Measurements from ENCODE around the gene ANXA8L1. TPM values are rescaled to one million over a fixed set of nuclear protein-coding genes. Genes with fewer than 3 reads are reported as not detected.
"Not testable (repeated sequence)": the region's sequence is repeated elsewhere in the genome, so short reads cannot be mapped to it uniquely, and the experiment has no call there.

ANXA8L1 gene
- total and polyA plus RNA-seq, 7 donors: 0.68 TPM; not detected in 6

GRCh38 chr10:46385858-46386257 is 10.3 kb downstream of the ANXA8L1 start:
- H3K36me3 ChIP-seq; H3K27ac ChIP-seq; intact Hi-C loops (cut with DNase I); H3K9me3 ChIP-seq; DNase-seq; H3K27me3 ChIP-seq; H3K4me3 ChIP-seq; H3K4me1 ChIP-seq: not testable (repeated sequence)
- no CpG with 5 or more reads among the region's 7 CpGs for WGBS, 2 donors

- intact Hi-C loops (cut with DNase I); H3K36me3 ChIP-seq; H3K4me3 ChIP-seq; H3K9me3 ChIP-seq; DNase-seq; H3K4me1 ChIP-seq; H3K27ac ChIP-seq; H3K27me3 ChIP-seq: not testable (repeated sequence)
- WGBS, 2 donors: 100% methylated on average over 1 of the region's 4 CpGs; no CpG with 5 or more reads in 1 of the 2 donors
Measured at GRCh38 chr10:46386694-46387093, 11.1 kb downstream of the ANXA8L1 start.

DNA sequence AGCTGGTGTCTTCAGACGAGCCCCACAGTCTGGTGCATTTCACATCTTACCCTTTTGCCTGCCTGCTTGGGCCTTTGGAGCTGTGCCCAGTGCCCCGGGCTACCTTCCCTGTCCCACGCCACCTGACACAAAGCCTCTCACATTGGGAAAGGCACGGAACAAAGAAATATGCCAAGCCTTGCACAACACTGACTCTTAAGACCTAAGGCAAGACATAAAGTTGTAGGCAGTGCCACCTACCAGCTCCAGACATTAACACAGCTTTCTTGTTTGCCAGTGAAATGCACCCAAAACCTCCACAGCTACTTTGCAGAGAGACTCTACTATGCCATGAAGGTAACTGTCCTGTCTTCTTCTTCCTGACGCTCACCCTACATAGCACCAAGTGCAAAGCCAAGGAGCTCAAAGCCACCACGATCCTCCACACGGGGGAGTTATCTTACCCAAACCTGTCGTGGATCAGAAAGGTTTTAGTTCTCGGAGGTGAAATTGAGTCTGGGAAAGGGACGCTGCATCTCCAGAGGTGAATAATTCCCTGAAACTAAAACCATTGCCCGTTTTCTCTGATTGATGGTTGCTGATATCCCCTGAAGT is 11.8 kb downstream of the ANXA8L1 start:
- H3K9me3 ChIP-seq; H3K4me3 ChIP-seq; H3K27me3 ChIP-seq; intact Hi-C loops (cut with DNase I); H3K4me1 ChIP-seq; H3K36me3 ChIP-seq; DNase-seq; H3K27ac ChIP-seq: not testable (repeated sequence)
- WGBS, 2 donors: no CpG with 5 or more reads among the region's 11 CpGs

GRCh38 chr10:46391422-46391821 is 15.8 kb downstream of the ANXA8L1 start:
- H3K4me3 ChIP-seq; H3K4me1 ChIP-seq; intact Hi-C loops (cut with DNase I); DNase-seq; H3K27ac ChIP-seq; H3K27me3 ChIP-seq; H3K9me3 ChIP-seq; H3K36me3 ChIP-seq: not testable (repeated sequence)
- 83 to 93% methylated on average over 4 of the region's 6 CpGs for WGBS, 2 donors

DNA sequence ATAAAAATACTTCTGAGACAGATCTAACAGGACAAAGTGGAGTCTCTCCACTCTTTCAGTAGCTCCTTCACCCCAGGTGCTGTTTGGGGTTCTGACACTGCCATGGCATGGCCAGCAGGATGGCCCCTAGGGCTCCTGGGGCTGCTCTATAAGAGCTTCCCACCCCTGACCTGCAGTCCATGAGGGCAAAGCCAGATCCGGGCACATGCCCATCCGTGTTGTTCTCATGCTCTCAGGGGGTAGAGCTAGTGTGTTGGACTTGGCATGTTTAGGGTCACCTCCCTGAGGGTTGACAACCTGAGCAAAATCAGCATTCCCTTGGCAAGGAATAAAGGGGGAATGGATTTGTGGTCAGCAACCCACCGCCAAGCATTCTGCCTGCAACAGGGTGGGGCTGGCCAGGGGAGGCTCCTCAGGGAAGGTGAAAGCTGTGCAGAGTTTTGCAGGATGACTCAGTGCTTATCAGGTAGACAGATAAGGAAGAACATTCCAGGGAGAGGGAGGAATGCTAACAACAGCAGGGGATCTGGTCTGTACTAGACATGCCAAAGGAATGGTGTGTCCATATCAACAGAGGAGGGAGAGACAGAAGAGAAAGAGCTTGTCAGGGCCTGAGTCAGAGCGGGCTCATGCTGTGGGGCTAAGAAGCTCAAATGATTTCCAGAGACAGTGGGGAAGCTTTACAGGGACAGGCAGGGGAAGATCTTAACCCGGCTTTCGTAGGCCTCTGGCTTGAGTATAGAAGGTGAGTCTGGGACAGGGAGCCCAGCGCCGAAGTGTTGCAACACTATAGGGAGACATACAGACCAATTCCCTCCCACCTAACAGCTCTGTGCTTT is 21.1 kb downstream of the ANXA8L1 start:
- WGBS, 2 donors: 81 to 82% methylated on average over 8 of the region's 8 CpGs
- H3K36me3 ChIP-seq; H3K27me3 ChIP-seq; intact Hi-C loops (cut with DNase I); H3K4me3 ChIP-seq; H3K4me1 ChIP-seq; H3K9me3 ChIP-seq; DNase-seq: not testable (repeated sequence)
- H3K27ac ChIP-seq: peak overlapping the region in 1 of 4 donors; percentile 43

DNA sequence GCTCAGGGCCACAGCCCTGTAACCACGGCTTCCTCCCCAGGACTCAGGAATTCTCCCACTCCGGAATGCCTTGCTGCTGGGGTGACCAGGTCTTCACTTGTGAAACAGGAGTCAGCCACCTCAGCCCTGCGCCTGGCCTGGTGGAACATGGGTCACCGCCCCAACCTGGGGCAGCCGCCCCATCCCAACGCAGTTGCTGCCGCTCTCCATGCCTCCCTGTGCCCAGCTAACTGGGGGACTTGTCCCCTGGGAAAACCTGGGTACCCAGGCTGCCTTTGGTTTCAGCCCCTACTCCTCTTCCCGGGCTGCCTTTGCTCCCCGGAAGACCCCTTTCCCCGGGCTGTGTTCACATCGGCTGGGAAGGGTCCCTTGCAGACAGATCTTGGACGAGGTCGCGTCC is 22.2 kb downstream of the ANXA8L1 start:
- intact Hi-C loops (cut with DNase I): not testable (repeated sequence)

DNA sequence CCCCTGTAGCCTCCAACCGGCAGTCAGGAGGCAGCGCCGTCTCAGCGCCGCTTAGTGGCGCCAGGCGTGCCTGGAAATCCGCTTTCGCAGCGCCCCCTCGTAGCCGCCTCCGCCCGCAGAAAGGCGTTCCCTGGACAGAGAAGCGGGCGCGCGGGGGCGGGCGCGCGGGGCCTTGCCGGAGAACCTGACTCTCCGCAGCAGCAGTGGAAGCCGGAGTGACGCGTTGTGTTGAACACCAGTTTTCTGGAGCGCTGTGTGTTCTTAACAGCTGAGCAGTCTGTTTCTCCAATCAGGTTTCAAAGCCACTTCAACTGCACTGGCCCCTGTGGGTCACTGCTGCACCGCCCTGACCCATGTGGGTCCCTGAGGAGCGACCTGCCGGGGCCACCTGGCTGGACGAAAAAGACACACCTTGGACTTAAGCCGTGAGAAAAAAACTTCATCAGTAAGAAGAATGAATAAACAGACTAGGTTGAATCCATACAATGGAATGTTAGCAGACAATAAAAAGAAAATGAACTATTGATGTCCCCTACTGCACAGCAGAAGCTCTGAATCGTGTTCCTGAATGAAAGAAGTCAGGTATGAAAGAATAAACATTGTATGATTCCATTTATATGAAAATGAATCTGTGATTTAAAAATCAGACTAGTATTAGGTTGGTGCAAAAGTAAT is 22.8 kb downstream of the ANXA8L1 start:
- H3K36me3 ChIP-seq; H3K9me3 ChIP-seq; intact Hi-C loops (cut with DNase I); H3K4me1 ChIP-seq; H3K27me3 ChIP-seq: not testable (repeated sequence)
- 2 to 6% methylated on average over 11 to 12 of the region's 35 CpGs for WGBS, 2 donors
- TF ChIP-seq POLR2AphosphoS5 (IDR thresholded peaks at IDR 0.05): peak in 3 of 4 donors; percentile 13 to 38 (median 27)
- H3K4me3 ChIP-seq: peak overlapping the region; percentile 41 to 57 (median 46)
- DNase-seq: peak; percentile 63
- H3K27ac ChIP-seq: peak overlapping the region; percentile 45 to 81 (median 76)

More for the DNA sequence above, 22.2 kb downstream of the ANXA8L1 start:
- not testable (repeated sequence) for H3K9me3 ChIP-seq, H3K27me3 ChIP-seq, H3K4me1 ChIP-seq, H3K36me3 ChIP-seq
- Histone ChIP-seq H3K27ac (peak overlapping the region in 3 of 4 donors; percentile 68 to 81 (median 71)), H3K4me3 (peak overlapping the region in 2 of 4 donors; percentile 41 to 46)
- peak; percentile 48 for DNase-seq
- WGBS, 2 donors: 45 to 48% methylated on average over 10 to 11 of the region's 14 CpGs

GRCh38 chr10:46409556-46409955 is 34.0 kb downstream of the ANXA8L1 start:
- intact Hi-C loops (cut with DNase I); DNase-seq; H3K36me3 ChIP-seq; H3K4me1 ChIP-seq; H3K27me3 ChIP-seq; H3K9me3 ChIP-seq; H3K4me3 ChIP-seq; H3K27ac ChIP-seq: not testable (repeated sequence)
- WGBS, 2 donors: 95 to 96% methylated on average over 3 of the region's 3 CpGs

DNA sequence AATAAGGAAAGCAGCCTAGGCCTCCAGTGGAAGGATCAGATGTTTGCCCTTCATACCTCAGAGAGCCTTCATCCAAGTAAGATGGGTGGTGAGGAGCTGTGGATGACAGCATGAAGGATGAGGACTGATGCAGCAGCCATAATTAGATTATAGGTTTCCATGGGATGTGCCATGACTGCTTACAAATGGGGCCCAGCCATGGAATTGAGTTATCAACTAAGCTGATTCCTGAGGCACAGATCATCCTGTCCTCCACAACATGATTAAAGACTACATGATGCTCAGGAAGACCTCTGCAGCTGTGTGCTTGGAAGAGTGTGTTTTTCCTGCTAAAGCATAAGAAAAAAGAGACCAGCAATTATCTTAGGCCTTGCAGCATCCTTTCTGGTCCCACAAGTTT is 35.5 kb downstream of the ANXA8L1 start:
- H3K36me3 ChIP-seq; H3K27ac ChIP-seq; H3K4me3 ChIP-seq; H3K27me3 ChIP-seq; intact Hi-C loops (cut with DNase I); H3K4me1 ChIP-seq; H3K9me3 ChIP-seq; DNase-seq: not testable (repeated sequence)

DNA sequence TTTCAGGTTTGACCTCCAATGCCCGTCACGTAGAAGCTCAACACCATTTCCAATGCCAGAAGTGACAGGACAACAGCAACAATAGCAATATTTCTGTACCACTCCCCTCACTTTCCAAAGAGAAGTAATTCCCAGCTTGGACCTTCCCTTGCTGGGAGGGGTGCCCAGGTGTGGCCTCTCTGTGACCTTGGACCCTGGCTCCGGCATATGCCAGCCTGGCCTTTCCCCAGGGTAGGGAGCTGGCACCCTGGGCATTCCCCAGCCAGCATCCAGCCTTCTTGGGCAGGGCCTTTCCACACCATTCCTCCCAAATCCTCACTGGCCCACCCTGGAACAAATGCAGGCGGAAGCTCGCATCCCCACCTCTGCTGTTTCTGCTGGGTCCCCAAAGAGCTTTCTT is 37.1 kb downstream of the ANXA8L1 start:
- not testable (repeated sequence) for H3K27me3 ChIP-seq

DNA sequence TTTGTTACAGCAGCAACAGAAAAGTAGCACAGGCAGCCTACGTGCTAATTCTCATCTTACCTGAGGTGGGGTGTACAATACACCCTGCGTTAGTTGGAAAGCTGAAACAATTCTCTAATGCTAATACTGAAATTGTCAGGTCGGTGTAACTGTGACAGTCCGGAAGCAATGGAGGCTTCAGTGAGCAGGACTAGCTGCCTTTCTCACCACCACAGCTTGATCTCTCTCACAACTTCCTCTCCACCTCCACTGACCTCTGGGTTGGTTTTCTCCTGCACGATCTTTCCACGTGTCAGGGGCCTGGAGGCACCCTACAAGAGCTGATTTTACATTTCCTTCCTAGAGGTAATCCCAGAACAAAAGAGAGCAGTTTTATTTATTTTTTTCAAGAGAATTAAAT is 39.7 kb downstream of the ANXA8L1 start:
- H3K36me3 ChIP-seq; H3K9me3 ChIP-seq; intact Hi-C loops (cut with DNase I); H3K4me3 ChIP-seq; H3K27me3 ChIP-seq; H3K4me1 ChIP-seq; DNase-seq: not testable (repeated sequence)
- WGBS, 2 donors: 84 to 92% methylated on average over 4 of the region's 6 CpGs
- peak overlapping the region in 3 of 4 donors; percentile 42 to 70 (median 54) for H3K27ac ChIP-seq

More for the DNA sequence above, 37.1 kb downstream of the ANXA8L1 start:
- intact Hi-C loops (cut with DNase I); H3K9me3 ChIP-seq; H3K27ac ChIP-seq; DNase-seq; H3K4me3 ChIP-seq; H3K36me3 ChIP-seq; H3K4me1 ChIP-seq: not testable (repeated sequence)
- no CpG with 5 or more reads among the region's 5 CpGs for WGBS, 2 donors

DNA sequence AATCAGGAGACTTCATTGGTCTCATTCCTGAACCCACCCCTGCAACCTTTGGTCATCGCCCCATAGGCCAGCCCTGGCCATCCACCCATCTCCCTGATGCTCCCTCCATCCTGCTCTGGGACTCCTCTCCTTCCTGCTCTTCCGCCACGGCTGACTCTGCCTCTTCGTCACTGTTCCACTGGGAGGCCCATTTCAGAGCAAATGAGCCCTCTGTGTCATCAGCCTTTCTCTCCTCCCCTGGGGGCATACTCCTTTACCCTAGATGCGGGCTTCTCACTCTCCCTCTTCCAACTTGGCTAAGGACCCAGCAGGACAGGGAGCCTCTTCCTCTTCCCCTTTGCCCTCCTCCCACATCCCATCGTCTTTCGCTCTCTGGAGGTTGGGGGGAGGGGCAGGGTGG is 42.7 kb downstream of the ANXA8L1 start:
- H3K4me1 ChIP-seq; H3K36me3 ChIP-seq; H3K27me3 ChIP-seq; DNase-seq; H3K4me3 ChIP-seq; intact Hi-C loops (cut with DNase I); H3K9me3 ChIP-seq: not testable (repeated sequence)
- 83 to 87% methylated on average over 4 to 6 of the region's 7 CpGs for WGBS, 2 donors
- H3K27ac ChIP-seq: peak overlapping the region in 3 of 4 donors; percentile 74 to 79 (median 76)

All from sigmoid colon (tissue), 7 donors.